Skeletal muscle tissue (tissue), 4 donors: ENCODE measurements around the gene SPACA1. TPM values are rescaled to one million over a fixed set of nuclear protein-coding genes. Genes with fewer than 3 reads are reported as not detected.
"Not testable (repeated sequence)": the region's sequence is repeated elsewhere in the genome, so short reads cannot be mapped to it uniquely, and the experiment has no call there.

ENCODE experiments used
- H3K27ac ChIP-seq: one replicate; pipeline ENCODE4 v1.7.0; 2013; ENCODE audit warnings: mild to moderate bottlenecking, low read depth, low read length, inconsistent platforms
- H3K27me3 ChIP-seq, 3 donors: one replicate each; pipeline ENCODE4 v1.7.0; 2013; ENCODE audit warnings: low read length in 3 of 3; ENCODE audit not compliant: control insufficient read depth in 3 of 3, insufficient read depth in 3 of 3
- H3K36me3 ChIP-seq, 3 donors: one replicate each; pipeline ENCODE4 v1.7.0; 2013; ENCODE audit warnings: low read length in 3 of 3; ENCODE audit not compliant: control insufficient read depth in 3 of 3, insufficient read depth in 3 of 3
- H3K4me1 ChIP-seq, 3 donors: one replicate each; pipeline ENCODE4 v1.7.0; 2013; ENCODE audit warnings: low read length in 3 of 3, mild to moderate bottlenecking in 3 of 3; ENCODE audit not compliant: control insufficient read depth in 3 of 3, insufficient read depth in 3 of 3
- H3K4me3 ChIP-seq, 3 donors: one replicate each; pipeline ENCODE4 v1.7.0; 2013; ENCODE audit warnings: low read length in 3 of 3
- H3K9ac ChIP-seq, 3 donors: one replicate each; pipeline ENCODE4 v1.7.0; 2013; ENCODE audit warnings: low read length in 3 of 3, mild to moderate bottlenecking in 3 of 3, moderate library complexity in 2 of 3, low read depth in 1 of 3
- H3K9me3 ChIP-seq, 3 donors: one replicate each; pipeline ENCODE4 v1.7.0; 2013; ENCODE audit warnings: low read length in 3 of 3; ENCODE audit not compliant: control insufficient read depth in 3 of 3
- total RNA-seq: library from RNA; depleted of rRNA; stranded (reverse); fragments of >200 nt; gene quantifications from one replicate; pipeline ENCODE4 v1.2.3, GENCODE V29; 2014
- donor health status: Osteomylitis.

SPACA1 gene
- not detected for total RNA-seq

GRCh38 chr6:88047510-88048150, at the start of gene SPACA1:
Gene SPACA1, plus strand, starts transcription at chr6:88047841. Its CDS starts 65 bp downstream, at chr6:88047906.
- no peak within 1 kb of the TSS for H3K9ac ChIP-seq
- H3K36me3 ChIP-seq: no peaks in the 10 kb centered on the region
- no peaks in the 10 kb centered on the region for H3K4me1 ChIP-seq
- H3K27ac ChIP-seq: no peak within 1 kb of the TSS
- no peak within 1 kb of the TSS for H3K4me3 ChIP-seq
- H3K9me3 ChIP-seq: no peaks in the 10 kb centered on the region
- H3K27me3 ChIP-seq: peaks cover 0 to 9% (median 7%) of the 10 kb centered on the region in 3 donors

DNA sequence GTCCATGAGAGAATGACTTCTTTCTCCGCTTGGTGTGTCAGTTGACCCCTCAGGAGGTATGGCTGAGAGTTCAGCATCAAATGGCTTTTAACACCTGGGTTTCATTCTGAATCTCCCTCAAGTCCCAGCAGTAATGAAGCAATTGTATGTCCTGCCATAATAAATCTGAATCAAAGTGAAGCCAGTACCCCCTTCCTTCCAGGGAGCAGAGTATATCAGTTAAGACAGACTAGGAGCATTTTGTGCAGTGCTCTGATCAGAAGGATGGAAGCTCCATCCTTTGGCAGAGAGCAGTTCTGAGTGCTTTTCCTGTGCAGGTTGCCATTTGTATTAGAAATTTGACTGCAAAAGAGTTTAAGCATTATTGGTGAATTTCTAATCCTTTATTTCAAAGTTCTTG, 46.9 kb upstream of the SPACA1 start:
- no peak overlapping the region for H3K4me3 ChIP-seq
- no peak overlapping the region for H3K27ac ChIP-seq
- no peaks in the 10 kb centered on the region for H3K4me1 ChIP-seq
- no peak overlapping the region for H3K9ac ChIP-seq
- no peaks in the 10 kb centered on the region for H3K9me3 ChIP-seq
- no peaks in the 10 kb centered on the region for H3K36me3 ChIP-seq
- no peaks in the 10 kb centered on the region for H3K27me3 ChIP-seq

DNA sequence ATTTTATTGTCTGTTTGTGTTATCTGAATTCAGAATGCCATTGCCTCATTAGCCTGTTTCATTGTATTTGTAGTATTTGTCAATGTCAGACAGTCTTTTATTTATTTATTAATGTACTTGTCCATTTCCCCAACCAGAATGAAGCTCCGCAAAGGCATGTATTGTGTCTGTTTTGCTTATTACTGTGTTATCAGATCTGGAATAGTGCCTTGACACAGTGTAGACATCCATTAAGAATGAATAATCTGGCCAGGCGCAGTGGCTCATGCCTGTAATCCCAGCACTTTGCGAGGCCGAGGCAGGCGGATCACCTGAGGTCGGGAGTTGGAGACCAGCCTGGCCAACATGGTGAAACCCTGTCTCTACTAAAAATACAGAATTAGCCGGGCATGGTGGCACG, 46.4 kb upstream of the SPACA1 start:
- H3K27me3 ChIP-seq, H3K4me1 ChIP-seq, H3K9me3 ChIP-seq, H3K27ac ChIP-seq, H3K9ac ChIP-seq, H3K4me3 ChIP-seq, H3K36me3 ChIP-seq: not testable (repeated sequence)

DNA sequence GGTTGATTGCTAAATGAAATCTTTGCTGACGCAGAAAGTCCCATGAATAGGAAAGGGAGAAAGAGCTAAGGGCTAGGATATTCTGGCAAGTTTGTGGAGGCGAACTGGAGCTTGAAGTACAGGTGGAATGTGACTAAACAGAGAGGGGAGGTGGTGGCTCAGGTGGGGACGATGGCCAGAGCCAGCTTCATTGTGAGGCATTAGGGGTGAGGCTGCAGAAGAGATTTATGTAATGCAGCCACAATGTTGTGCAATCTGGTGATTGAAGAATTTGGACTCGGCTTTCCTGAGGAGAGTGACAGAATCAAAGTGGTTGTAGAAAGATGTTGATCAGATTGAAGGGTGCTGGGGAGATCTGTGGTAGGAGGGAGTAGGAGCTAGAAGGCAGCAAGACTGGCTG, 42.9 kb upstream of the SPACA1 start:
- H3K36me3 ChIP-seq: no peaks in the 10 kb centered on the region

GRCh38 chr6:88006557-88006956, 41.1 kb upstream of the SPACA1 start:
- Histone ChIP-seq H3K27ac (no peak overlapping the region), H3K9ac (no peak overlapping the region), H3K4me1 (no peaks in the 10 kb centered on the region), H3K27me3 (peaks cover 0 to 4% (median 0%) of the 10 kb centered on the region in 3 donors), H3K4me3 (no peak overlapping the region), H3K9me3 (no peaks in the 10 kb centered on the region), H3K36me3 (no peaks in the 10 kb centered on the region)

More for the DNA sequence above, 42.9 kb upstream of the SPACA1 start:
- Histone ChIP-seq H3K4me3 (no peak overlapping the region), H3K27ac (no peak overlapping the region), H3K9me3 (no peaks in the 10 kb centered on the region), H3K4me1 (no peaks in the 10 kb centered on the region), H3K27me3 (peaks cover 0 to 4% (median 0%) of the 10 kb centered on the region in 3 donors), H3K9ac (no peak overlapping the region)

DNA sequence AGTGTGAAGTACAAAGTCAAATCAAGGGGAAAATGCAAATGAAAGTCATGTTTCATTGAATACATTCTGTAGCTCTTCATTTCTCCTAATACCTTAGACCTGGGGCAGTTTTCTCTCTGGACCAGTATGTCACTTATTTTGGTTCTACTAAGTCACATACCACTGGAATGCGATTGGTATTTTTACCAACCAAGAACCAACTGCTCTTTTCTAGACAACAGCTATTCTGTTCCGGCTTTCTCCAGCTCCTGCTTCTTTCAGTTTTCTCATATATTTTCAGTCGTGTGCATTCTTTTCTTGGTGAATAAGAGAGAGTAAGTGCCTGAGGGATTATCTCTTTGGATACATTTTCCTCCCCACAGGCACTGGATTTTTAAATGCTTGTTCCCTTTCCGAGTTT, 39.2 kb upstream of the SPACA1 start:
- H3K36me3 ChIP-seq: no peaks in the 10 kb centered on the region
- H3K9ac ChIP-seq: no peak overlapping the region
- H3K4me1 ChIP-seq: no peaks in the 10 kb centered on the region
- no peak overlapping the region for H3K4me3 ChIP-seq
- peaks cover 0 to 4% (median 0%) of the 10 kb centered on the region in 3 donors for H3K27me3 ChIP-seq
- no peak overlapping the region for H3K27ac ChIP-seq
- no peaks in the 10 kb centered on the region for H3K9me3 ChIP-seq

DNA sequence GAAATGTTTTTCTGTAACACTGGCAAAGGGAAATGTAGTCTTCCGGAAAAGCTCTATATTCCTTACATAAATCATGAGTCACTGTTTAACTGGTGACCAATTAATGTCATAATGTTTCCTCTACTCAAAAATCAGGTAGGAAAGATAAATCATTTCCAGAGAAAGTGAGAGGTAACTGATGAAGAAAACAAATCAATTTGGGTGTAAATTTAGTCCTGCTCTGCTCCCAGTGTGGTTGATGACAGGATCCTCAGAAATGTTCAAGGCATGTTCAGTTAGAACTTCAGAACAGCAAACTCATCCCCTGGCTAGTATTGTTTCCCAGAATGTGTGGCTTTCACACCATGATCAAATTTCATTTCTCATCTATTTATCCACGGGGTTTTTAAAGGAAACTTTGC, 38.8 kb upstream of the SPACA1 start:
- no peaks in the 10 kb centered on the region for H3K9me3 ChIP-seq
- no peak overlapping the region for H3K27ac ChIP-seq
- no peak overlapping the region for H3K4me3 ChIP-seq
- no peak overlapping the region for H3K9ac ChIP-seq
- H3K36me3 ChIP-seq: no peaks in the 10 kb centered on the region
- no peaks in the 10 kb centered on the region for H3K4me1 ChIP-seq
- peaks cover 0 to 4% (median 0%) of the 10 kb centered on the region in 3 donors for H3K27me3 ChIP-seq

DNA sequence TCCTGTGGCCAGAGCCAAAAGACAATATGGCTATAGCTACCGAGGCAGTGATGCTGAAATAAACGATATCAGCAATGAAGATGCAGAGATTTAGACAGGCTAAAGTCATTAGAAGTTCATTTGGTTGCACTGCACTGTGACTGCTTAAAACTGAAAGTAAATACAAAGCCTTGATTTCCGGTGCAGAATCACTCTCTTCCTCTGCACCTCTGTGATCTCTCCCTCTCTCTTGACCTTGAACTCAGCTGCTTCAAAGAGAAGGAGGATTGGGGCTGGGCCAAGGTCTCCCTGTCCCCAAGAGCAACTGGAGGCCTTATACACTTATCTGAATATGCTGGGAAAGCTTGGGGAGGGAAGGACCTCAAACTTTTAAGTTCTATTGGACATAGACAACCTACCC, 34.6 kb upstream of the SPACA1 start:
- no peaks in the 10 kb centered on the region for H3K4me1 ChIP-seq
- H3K9me3 ChIP-seq: no peaks in the 10 kb centered on the region
- no peaks in the 10 kb centered on the region for H3K27me3 ChIP-seq
- H3K36me3 ChIP-seq: no peaks in the 10 kb centered on the region
- H3K9ac ChIP-seq: no peak overlapping the region
- H3K4me3 ChIP-seq: no peak overlapping the region
- H3K27ac ChIP-seq: no peak overlapping the region

DNA sequence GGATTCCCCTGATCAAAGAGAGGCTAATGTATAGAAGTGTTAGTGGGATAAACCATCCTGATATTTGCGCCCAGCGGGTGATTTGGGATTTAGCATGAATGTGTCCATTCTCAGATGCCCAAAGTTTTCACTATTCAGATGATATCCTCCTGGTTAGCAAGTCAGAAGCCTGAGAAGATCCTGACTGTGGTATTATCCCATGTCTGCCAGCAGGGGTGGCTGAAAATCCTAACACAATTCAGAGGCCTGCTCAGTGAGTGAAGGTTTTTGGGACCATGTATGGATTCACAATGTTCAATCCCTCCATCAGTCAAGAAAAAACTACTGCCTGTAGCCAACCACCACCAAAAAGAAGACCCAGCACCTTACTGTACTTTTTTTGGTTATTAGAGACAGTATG, 34.1 kb upstream of the SPACA1 start:
- Histone ChIP-seq H3K9me3 (no peaks in the 10 kb centered on the region), H3K4me1 (no peaks in the 10 kb centered on the region), H3K27me3 (no peaks in the 10 kb centered on the region), H3K4me3 (no peak overlapping the region), H3K27ac (no peak overlapping the region), H3K36me3 (no peaks in the 10 kb centered on the region), H3K9ac (no peak overlapping the region)

DNA sequence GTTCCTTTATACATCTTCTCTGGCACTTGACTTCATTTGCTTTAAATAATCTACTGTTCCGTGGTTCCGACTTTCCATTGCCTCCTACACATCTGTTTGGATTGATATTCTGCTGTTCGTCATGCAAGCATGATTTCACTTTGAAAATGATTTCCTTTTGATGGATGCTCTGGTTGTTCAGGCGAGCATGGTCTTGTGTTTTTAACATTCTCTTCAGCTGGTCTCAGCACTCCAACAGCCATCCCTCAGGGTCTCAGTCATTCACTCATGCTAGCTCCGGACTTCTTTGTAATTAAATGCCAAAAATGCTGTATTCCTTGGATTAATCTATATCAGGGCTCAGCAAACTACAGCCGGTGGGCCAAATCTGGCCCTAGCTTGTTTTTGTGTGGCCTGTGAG, 27.2 kb upstream of the SPACA1 start:
- no peaks in the 10 kb centered on the region for H3K9me3 ChIP-seq
- no peak overlapping the region for H3K4me3 ChIP-seq
- no peak overlapping the region for H3K27ac ChIP-seq
- no peaks in the 10 kb centered on the region for H3K36me3 ChIP-seq
- H3K4me1 ChIP-seq: no peaks in the 10 kb centered on the region
- H3K27me3 ChIP-seq: no peaks in the 10 kb centered on the region
- H3K9ac ChIP-seq: no peak overlapping the region
